ENCODE data around the gene APOBEC4.

- TF ChIP-seq, protein P1, sequence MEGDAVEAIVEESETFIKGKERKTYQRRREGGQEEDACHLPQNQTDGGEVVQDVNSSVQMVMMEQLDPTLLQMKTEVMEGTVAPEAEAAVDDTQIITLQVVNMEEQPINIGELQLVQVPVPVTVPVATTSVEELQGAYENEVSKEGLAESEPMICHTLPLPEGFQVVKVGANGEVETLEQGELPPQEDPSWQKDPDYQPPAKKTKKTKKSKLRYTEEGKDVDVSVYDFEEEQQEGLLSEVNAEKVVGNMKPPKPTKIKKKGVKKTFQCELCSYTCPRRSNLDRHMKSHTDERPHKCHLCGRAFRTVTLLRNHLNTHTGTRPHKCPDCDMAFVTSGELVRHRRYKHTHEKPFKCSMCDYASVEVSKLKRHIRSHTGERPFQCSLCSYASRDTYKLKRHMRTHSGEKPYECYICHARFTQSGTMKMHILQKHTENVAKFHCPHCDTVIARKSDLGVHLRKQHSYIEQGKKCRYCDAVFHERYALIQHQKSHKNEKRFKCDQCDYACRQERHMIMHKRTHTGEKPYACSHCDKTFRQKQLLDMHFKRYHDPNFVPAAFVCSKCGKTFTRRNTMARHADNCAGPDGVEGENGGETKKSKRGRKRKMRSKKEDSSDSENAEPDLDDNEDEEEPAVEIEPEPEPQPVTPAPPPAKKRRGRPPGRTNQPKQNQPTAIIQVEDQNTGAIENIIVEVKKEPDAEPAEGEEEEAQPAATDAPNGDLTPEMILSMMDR (IDR thresholded peaks at IDR 0.05) = no peak
- no peak for TF ChIP-seq POLR2AphosphoS5 (IDR thresholded peaks at IDR 0.05)
Observed at GRCh38 chr1:183607322-183607980, 45.7 kb downstream of the APOBEC4 start.
